Measurements from ENCODE around the gene LCE7A.

- no peak for TF ChIP-seq EZH2 (IDR thresholded peaks at IDR 0.05; ENCODE audit: low read length, missing control alignments)
- no peak for TF ChIP-seq CTCF (conservative IDR thresholded peaks at IDR 0.05 in 1 of 2, IDR thresholded peaks at IDR 0.05 in 1 of 2; ENCODE audit: low read depth in 1 of 2, low read length in 2 of 2)
These were observed 13.7 kb downstream of the LCE7A start for GRCh38 chr1:152873495-152873894.

Measured in fibroblast of lung (primary cell).